RWPE2 (cell line): ENCODE results near the gene MRPL33.

Experiments used
- ATAC-seq: fragments of 200-7000 bp; cut with Tn5 transposase; 3 replicates; pipeline ENCODE4 v1.9.1; 2021; ENCODE audit warnings: low read depth
- DNase-seq: peaks from one replicate; pipeline ENCODE4 v3.0.0-alpha.2; 2020; ENCODE audit warnings: low spot score
- H3K27ac ChIP-seq: fragments of 450-650 bp; 2 replicates; pipeline ENCODE4 v1.5.1; 2017; ENCODE audit warnings: mild to moderate bottlenecking; ENCODE audit not compliant: poor library complexity, severe bottlenecking
- H3K27me3 ChIP-seq: fragments of 250-450 bp; sonication (Bioruptor Pico); 2 replicates; pipeline ENCODE4 v1.5.1; 2021; ENCODE audit warnings: mild to moderate bottlenecking, moderate library complexity; ENCODE audit not compliant: insufficient read depth, poor library complexity, severe bottlenecking
- H3K36me3 ChIP-seq: fragments of 250-450 bp; sonication (Bioruptor Pico); 2 replicates; pipeline ENCODE4 v1.5.1; 2020; ENCODE audit warnings: low read depth, mild to moderate bottlenecking, moderate library complexity
- H3K4me1 ChIP-seq: fragments of 250-450 bp; sonication (Bioruptor Pico); 2 replicates; pipeline ENCODE4 v1.5.1; 2021; ENCODE audit warnings: mild to moderate bottlenecking, moderate library complexity; ENCODE audit not compliant: insufficient read depth, poor library complexity, severe bottlenecking
- H3K4me3 ChIP-seq: fragments of 250-450 bp; sonication (Bioruptor Pico); 2 replicates; pipeline ENCODE4 v1.5.1; 2021; ENCODE audit warnings: mild to moderate bottlenecking, moderate library complexity; ENCODE audit not compliant: severe bottlenecking
- H3K9me3 ChIP-seq: fragments of 250-450 bp; sonication (Bioruptor Pico); 2 replicates; pipeline ENCODE4 v1.5.1; 2021; ENCODE audit warnings: mild to moderate bottlenecking, moderate library complexity; ENCODE audit not compliant: severe bottlenecking
- TF ChIP-seq, protein P1 (sequence below): fragments of 450-650 bp; IDR thresholded peaks from one replicate; pipeline ENCODE4 v1.5.1; 2017; ENCODE audit warnings: mild to moderate bottlenecking, moderate library complexity; ENCODE audit not compliant: poor library complexity, severe bottlenecking

The MRPL33 gene

DNA sequence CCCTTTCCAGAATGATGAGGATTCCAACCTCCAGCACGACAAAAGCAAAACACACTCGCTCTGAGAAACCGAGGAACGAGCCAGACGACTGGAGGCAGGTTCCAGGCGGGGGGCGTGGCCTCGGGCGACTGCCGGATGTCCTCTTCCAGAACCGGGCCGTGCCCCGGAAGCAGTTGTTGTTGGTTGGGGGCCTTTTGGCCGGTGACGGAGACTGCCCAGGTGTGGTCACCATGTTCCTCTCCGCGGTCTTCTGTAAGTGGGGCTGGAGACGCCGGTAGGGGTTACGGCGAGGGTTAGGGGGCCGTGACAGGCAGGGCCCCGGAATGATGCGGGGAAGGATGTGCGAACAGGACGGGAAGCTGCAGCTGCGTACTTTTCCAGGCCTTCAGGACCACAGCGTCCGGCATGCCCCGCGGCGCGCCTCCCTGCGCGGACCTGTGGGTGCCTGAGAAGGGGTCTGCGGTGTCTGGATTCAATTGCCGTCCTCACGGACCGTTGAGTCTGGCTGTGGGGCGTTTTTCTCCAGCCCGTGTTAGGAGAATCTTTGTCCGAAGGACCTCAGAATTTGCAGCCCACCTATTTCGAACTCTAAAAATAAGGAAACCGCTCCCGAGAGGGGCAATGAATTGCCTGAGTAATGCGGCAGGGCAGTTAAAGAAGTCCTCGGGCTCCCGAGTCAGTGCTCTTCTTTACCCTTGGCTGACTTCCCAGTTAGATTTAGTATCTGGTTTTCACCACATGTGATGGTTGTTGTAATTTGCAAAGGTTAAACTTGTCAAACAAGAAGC lies at the start of gene MRPL33:
MRPL33 (plus strand) TSS at position 172 of the 788 bp plus-strand sequence; CDS start at position 231, 59 bp downstream.
- Histone ChIP-seq H3K4me1 (peaks cover 19% of the 10 kb centered on the region), H3K27me3 (no peaks in the 10 kb centered on the region), H3K9me3 (no peaks in the 10 kb centered on the region), H3K27ac (peak within 1 kb of the TSS; percentile 95), H3K36me3 (peaks cover 25% of the 10 kb centered on the region), H3K4me3 (peak within 1 kb of the TSS; percentile 83)
- DNase-seq (peak; percentile 95), ATAC-seq (peak; percentile 87)
- TF ChIP-seq, protein P1, sequence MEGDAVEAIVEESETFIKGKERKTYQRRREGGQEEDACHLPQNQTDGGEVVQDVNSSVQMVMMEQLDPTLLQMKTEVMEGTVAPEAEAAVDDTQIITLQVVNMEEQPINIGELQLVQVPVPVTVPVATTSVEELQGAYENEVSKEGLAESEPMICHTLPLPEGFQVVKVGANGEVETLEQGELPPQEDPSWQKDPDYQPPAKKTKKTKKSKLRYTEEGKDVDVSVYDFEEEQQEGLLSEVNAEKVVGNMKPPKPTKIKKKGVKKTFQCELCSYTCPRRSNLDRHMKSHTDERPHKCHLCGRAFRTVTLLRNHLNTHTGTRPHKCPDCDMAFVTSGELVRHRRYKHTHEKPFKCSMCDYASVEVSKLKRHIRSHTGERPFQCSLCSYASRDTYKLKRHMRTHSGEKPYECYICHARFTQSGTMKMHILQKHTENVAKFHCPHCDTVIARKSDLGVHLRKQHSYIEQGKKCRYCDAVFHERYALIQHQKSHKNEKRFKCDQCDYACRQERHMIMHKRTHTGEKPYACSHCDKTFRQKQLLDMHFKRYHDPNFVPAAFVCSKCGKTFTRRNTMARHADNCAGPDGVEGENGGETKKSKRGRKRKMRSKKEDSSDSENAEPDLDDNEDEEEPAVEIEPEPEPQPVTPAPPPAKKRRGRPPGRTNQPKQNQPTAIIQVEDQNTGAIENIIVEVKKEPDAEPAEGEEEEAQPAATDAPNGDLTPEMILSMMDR: no peak

- H3K4me1 ChIP-seq: peaks cover 15% of the 10 kb centered on the region
- no peaks in the 10 kb centered on the region for H3K27me3 ChIP-seq
- DNase-seq: no peak
- TF ChIP-seq, protein P1: no peak
- no peak for ATAC-seq
- H3K27ac ChIP-seq: no peak overlapping the region
- H3K4me3 ChIP-seq: no peak overlapping the region
- H3K36me3 ChIP-seq: no peaks in the 10 kb centered on the region
- H3K9me3 ChIP-seq: no peaks in the 10 kb centered on the region
Observed at GRCh38 chr2:27721884-27722485, 49.5 kb upstream of the MRPL33 start.

- DNase-seq (no peak), ATAC-seq (peak; percentile 30)
- no peak overlapping the region for H3K4me3 ChIP-seq
- peak overlapping the region; percentile 46 for H3K27ac ChIP-seq
- no peaks in the 10 kb centered on the region for H3K9me3 ChIP-seq
- H3K36me3 ChIP-seq: no peaks in the 10 kb centered on the region
- TF ChIP-seq, protein P1: peak; percentile 76
- H3K27me3 ChIP-seq: no peaks in the 10 kb centered on the region
- peaks cover 12% of the 10 kb centered on the region for H3K4me1 ChIP-seq
Observed at GRCh38 chr2:27723372-27724144, 48.0 kb upstream of the MRPL33 start.

DNA sequence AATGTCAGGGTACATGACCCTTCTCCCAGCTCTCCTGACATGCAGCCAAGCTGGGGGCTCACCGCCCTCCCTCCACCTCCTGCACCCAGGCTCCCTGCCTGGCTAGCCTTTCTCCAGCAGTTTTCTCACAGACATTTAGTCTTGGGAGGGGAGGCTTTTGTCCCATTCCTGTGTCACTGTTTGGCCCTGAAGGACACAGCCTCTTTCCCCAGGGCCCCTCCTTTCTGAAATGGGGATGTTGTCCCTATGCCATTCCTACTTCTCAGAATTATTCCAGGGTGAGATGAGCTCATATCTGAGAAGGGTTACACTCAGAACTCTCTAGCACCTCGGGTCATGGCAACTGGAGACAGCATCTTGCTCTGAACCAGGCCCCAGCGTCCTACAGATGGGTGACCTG lies 47.3 kb upstream of the MRPL33 start:
- H3K27me3 ChIP-seq: no peaks in the 10 kb centered on the region
- H3K36me3 ChIP-seq: no peaks in the 10 kb centered on the region
- H3K27ac ChIP-seq: peak overlapping the region; percentile 46
- no peaks in the 10 kb centered on the region for H3K9me3 ChIP-seq
- no peak overlapping the region for H3K4me3 ChIP-seq
- peaks cover 12% of the 10 kb centered on the region for H3K4me1 ChIP-seq
- ATAC-seq (no peak), DNase-seq (no peak)
- TF ChIP-seq, protein P1: no peak
